PC-9 (cell line): ENCODE measurements around the gene SERPINB8. TPM values are rescaled to one million over a fixed set of nuclear protein-coding genes. Genes with fewer than 3 reads are reported as not detected.

Source experiments
- Bru-seq: library from RNA; stranded (reverse); fragments of 400-500 nt; gene quantifications from one replicate; lab custom pipeline; 2021; lab: Mats Ljungman, UMichigan
- BruChase-seq, 2 experiments: library from RNA; stranded (reverse); fragments of 400-500 nt; gene quantifications; one replicate each; lab custom pipeline; 2021; lab: Mats Ljungman, UMichigan
- BruUV-seq: library from RNA; stranded (reverse); fragments of 400-500 nt; replicated peaks from 2 replicates; lab custom pipeline; 2021; lab: Mats Ljungman, UMichigan
- CTCF ChIA-PET: fragments of 300-600 bp; sonication (Branson Sonifier 250); formaldehyde crosslinking; loops from one replicate; lab custom pipeline; 2022; ENCODE audit warnings: antibody characterized with exemption; lab: Charles Lee
- POLR2A ChIA-PET: fragments of 300-600 bp; sonication (Branson Sonifier 250); formaldehyde crosslinking; loops from one replicate; lab custom pipeline; 2022; ENCODE audit warnings: antibody characterized with exemption; ENCODE audit not compliant: unreplicated experiment; lab: Charles Lee
- DNase-seq, 2 experiments: peaks; one replicate each; pipeline versions ENCODE4 v3.0.0 to v3.0.0-alpha.2; 2015 to 2022; ENCODE audit warnings: mixed read lengths in 1 of 2
- H2AFZ ChIP-seq: fragments of 200-600 bp; sonication (generic); 2 replicates; pipeline ENCODE4 v1.8.1; 2017; ENCODE audit warnings: antibody characterized with exemption
- H3F3A ChIP-seq: fragments of 200-600 bp; sonication (generic); 2 replicates; pipeline ENCODE4 v1.8.1; 2017; ENCODE audit warnings: antibody characterized with exemption, mild to moderate bottlenecking, low read depth; ENCODE audit not compliant: insufficient read depth
- H3K27ac ChIP-seq: fragments of 200-600 bp; sonication (generic); 2 replicates; pipeline ENCODE4 v1.6.1; 2016; ENCODE audit warnings: mixed run types
- H3K27me3 ChIP-seq: fragments of 200-600 bp; sonication (generic); 2 replicates; pipeline ENCODE4 v1.6.1; 2016; ENCODE audit warnings: low read depth, mixed run types; ENCODE audit not compliant: insufficient read depth
- H3K36me3 ChIP-seq: fragments of 200-600 bp; sonication (generic); 2 replicates; pipeline ENCODE4 v1.6.1; 2016; ENCODE audit warnings: low read depth, mixed run types
- H3K4me1 ChIP-seq: fragments of 200-600 bp; sonication (generic); replicated peaks from 2 replicates; pipeline ENCODE4 v1.6.1; 2016; ENCODE audit warnings: mixed run types; ENCODE audit not compliant: insufficient read depth
- H3K4me2 ChIP-seq: fragments of 200-600 bp; sonication (generic); 2 replicates; pipeline ENCODE4 v1.6.1; 2017; ENCODE audit warnings: mixed run types
- H3K4me3 ChIP-seq: fragments of 200-600 bp; sonication (generic); 2 replicates; pipeline ENCODE4 v1.6.1; 2016; ENCODE audit warnings: mixed run types
- H3K79me2 ChIP-seq: fragments of 200-600 bp; sonication (generic); 2 replicates; pipeline ENCODE4 v1.6.1; 2017; ENCODE audit warnings: low read depth, mixed run types
- H3K9me2 ChIP-seq: fragments of 200-600 bp; sonication (generic); 2 replicates; pipeline ENCODE4 v1.8.1; 2017; ENCODE audit warnings: mild to moderate bottlenecking; ENCODE audit not compliant: insufficient read depth
- H3K9me3 ChIP-seq: fragments of 200-600 bp; sonication (generic); 2 replicates; pipeline ENCODE4 v1.8.1; 2016; ENCODE audit warnings: low read depth; ENCODE audit not compliant: insufficient read depth
- H4K20me1 ChIP-seq: fragments of 200-600 bp; sonication (generic); 2 replicates; pipeline ENCODE4 v1.8.1; 2017; ENCODE audit not compliant: insufficient read depth
- EZH2 ChIP-seq: fragments of 200-600 bp; sonication (generic); IDR thresholded peaks from 2 replicates; pipeline ENCODE4 v1.8.0; 2017; ENCODE audit warnings: antibody characterized with exemption, low read depth
- intact Hi-C: fragments of 100-400 bp; cut with micrococcal nuclease; formaldehyde crosslinking; loops from one replicate; pipeline ENCODE4 v1.10.0; 2022; ENCODE audit not compliant: unreplicated experiment
- long read RNA-seq: library from polyadenylated mRNA; stranded (forward); transcript quantifications from one replicate; pipeline ENCODE4 v2.0.0, GENCODE V29; 2022
- total RNA-seq: library from RNA; stranded (reverse); gene quantifications from 2 replicates; pipeline ENCODE4 v1.2.3, GENCODE V29; 2021
- TF ChIP-seq, protein P1 (sequence below): fragments of 200-600 bp; sonication (generic); conservative IDR thresholded peaks from 2 replicates; pipeline ENCODE4 v1.6.1; 2017; ENCODE audit warnings: mixed run types, antibody characterized with exemption, mild to moderate bottlenecking, moderate library complexity

The SERPINB8 gene
- total RNA-seq = 5.1 and 7.2 TPM in 2 replicates
- percentile 64 among the genes with signal in this experiment for Bru-seq, nascent RNA
- BruChase-seq, experiment 1, labeled RNA remaining after a 2-hour chase = percentile 46 among the genes with signal in this experiment
- percentile 76 among the genes with signal in this experiment for BruChase-seq, experiment 2, labeled RNA remaining after a 6-hour chase
- long read RNA-seq, partial matches to known transcripts = 1 of 8 reads
- long read RNA-seq, other reads (novel, unspliced or antisense) = 1 of 8 reads

GRCh38 chr18:63969942-63970808 is at the start of gene SERPINB8:
SERPINB8 (plus strand) TSS chr18:63970081; CDS start chr18:63978309, 8,228 bp downstream.
- peaks cover 3% of the 10 kb centered on the region; the same call in 1 of the 2 replicates for H3K9me3 ChIP-seq
- peak within 1 kb of the TSS; percentile 79 for H3K4me2 ChIP-seq
- intact Hi-C loops = loop anchor here (10.0 kb wide), 2 partner anchors 455 to 545 kb away; partner anchors contain the start of gene VPS4B
- ChIA-PET POLR2A (interaction anchor here (0.6 to 1.1 kb wide), 5 partner anchors 86 to 610 kb away, joined by 3 to 12 read pairs (median 3); no protein-coding TSS in a partner anchor), CTCF (interaction anchor here (0.6 kb wide), 1 partner anchor 143 kb away, joined by 3 read pairs; no protein-coding TSS in a partner anchor)
- H3K9me2 ChIP-seq = no peaks in the 10 kb centered on the region
- TSS peak; percentile 74 for BruUV-seq
- H2AFZ ChIP-seq = peak within 1 kb of the TSS; percentile 83
- no peaks in the 10 kb centered on the region; the same call in 1 of the 2 replicates for H4K20me1 ChIP-seq
- peak within 1 kb of the TSS; percentile 97 for H3K27ac ChIP-seq
- DNase-seq = peak; percentile 87 to 92
- TF ChIP-seq, protein P1, sequence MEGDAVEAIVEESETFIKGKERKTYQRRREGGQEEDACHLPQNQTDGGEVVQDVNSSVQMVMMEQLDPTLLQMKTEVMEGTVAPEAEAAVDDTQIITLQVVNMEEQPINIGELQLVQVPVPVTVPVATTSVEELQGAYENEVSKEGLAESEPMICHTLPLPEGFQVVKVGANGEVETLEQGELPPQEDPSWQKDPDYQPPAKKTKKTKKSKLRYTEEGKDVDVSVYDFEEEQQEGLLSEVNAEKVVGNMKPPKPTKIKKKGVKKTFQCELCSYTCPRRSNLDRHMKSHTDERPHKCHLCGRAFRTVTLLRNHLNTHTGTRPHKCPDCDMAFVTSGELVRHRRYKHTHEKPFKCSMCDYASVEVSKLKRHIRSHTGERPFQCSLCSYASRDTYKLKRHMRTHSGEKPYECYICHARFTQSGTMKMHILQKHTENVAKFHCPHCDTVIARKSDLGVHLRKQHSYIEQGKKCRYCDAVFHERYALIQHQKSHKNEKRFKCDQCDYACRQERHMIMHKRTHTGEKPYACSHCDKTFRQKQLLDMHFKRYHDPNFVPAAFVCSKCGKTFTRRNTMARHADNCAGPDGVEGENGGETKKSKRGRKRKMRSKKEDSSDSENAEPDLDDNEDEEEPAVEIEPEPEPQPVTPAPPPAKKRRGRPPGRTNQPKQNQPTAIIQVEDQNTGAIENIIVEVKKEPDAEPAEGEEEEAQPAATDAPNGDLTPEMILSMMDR = no peak
- TF ChIP-seq EZH2 = no peak
- peaks cover 22% of the 10 kb centered on the region for H3K79me2 ChIP-seq
- no peaks in the 10 kb centered on the region for H3K36me3 ChIP-seq
- peaks cover 18% of the 10 kb centered on the region for H3K4me1 ChIP-seq
- no peaks in the 10 kb centered on the region for H3K27me3 ChIP-seq
- H3F3A ChIP-seq = peaks cover 31% of the 10 kb centered on the region
- peak within 1 kb of the TSS; percentile 73 for H3K4me3 ChIP-seq

- intact Hi-C loops = no loop called here
- H3K4me1 ChIP-seq = no peaks in the 10 kb centered on the region
- H3K36me3 ChIP-seq = no peaks in the 10 kb centered on the region
- no peaks in the 10 kb centered on the region for H3K9me3 ChIP-seq
- no peaks in the 10 kb centered on the region for H3K79me2 ChIP-seq
- peak overlapping the region; percentile 30; the same call in 1 of the 2 replicates for H2AFZ ChIP-seq
- no peaks in the 10 kb centered on the region for H3K9me2 ChIP-seq
- ChIA-PET CTCF (interaction anchor here (0.6 kb wide), 1 partner anchor 12 kb away, joined by 5 read pairs; no protein-coding TSS in a partner anchor), POLR2A (no interaction called here)
- H3K27ac ChIP-seq = no peak overlapping the region
- no peak overlapping the region for H3K4me3 ChIP-seq
- BruUV-seq = no TSS peak
- no peaks in the 10 kb centered on the region for H4K20me1 ChIP-seq
- TF ChIP-seq, protein P1 = no peak
- TF ChIP-seq EZH2 = no peak
- DNase-seq = no peak
- H3K4me2 ChIP-seq = no peak overlapping the region
- H3K27me3 ChIP-seq = no peaks in the 10 kb centered on the region; the same call in 1 of the 2 replicates
- no peaks in the 10 kb centered on the region for H3F3A ChIP-seq
Measured at GRCh38 chr18:63922049-63922448, 47.8 kb upstream of the SERPINB8 start.

DNA sequence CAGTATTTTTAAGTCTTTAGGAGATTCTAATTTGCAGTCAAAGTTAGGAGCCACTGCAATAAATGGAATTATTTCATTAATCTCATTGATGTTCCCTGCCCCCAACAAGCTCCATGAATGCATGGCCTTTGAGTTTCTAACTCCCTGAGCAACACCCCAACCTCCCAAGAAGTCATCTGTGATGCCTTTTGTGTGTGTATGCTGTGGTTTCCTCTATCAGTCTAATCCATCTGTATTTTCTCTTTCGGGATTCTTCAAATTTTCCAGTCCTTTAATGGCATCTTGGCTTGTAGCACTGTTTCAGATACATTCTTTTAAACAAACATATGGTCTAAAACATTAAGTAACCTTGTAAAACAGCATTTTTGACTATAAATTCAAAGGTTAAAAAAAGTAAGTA is 45.3 kb upstream of the SERPINB8 start:
- ChIA-PET POLR2A (no interaction called here), CTCF (no interaction called here)
- Histone ChIP-seq H3K4me2 (no peak overlapping the region), H3K4me3 (no peak overlapping the region), H3K79me2 (no peaks in the 10 kb centered on the region), H3K27ac (no peak overlapping the region), H3K9me3 (no peaks in the 10 kb centered on the region), H3K27me3 (no peaks in the 10 kb centered on the region), H2AFZ (no peak overlapping the region), H3K4me1 (no peaks in the 10 kb centered on the region), H4K20me1 (no peaks in the 10 kb centered on the region), H3K36me3 (no peaks in the 10 kb centered on the region), H3F3A (no peaks in the 10 kb centered on the region), H3K9me2 (0 out of 2 replicates have a peak, but pooled peaks cover under 1% of the 10 kb centered on the region)
- BruUV-seq = no TSS peak
- intact Hi-C loops = no loop called here
- TF ChIP-seq, protein P1 = no peak
- no peak for TF ChIP-seq EZH2
- no peak for DNase-seq
